GOT3 (cell line): ENCODE data around the gene CUBN.
A peak's percentile ranks its signal among the peaks of the same experiment; 100 is the strongest.

Experiments
- DNase-seq: peaks from one replicate; lab custom pipeline; 2025; ENCODE audit warnings: mixed read lengths; lab: John Stamatoyannopoulos, UW

The CUBN gene

DNA sequence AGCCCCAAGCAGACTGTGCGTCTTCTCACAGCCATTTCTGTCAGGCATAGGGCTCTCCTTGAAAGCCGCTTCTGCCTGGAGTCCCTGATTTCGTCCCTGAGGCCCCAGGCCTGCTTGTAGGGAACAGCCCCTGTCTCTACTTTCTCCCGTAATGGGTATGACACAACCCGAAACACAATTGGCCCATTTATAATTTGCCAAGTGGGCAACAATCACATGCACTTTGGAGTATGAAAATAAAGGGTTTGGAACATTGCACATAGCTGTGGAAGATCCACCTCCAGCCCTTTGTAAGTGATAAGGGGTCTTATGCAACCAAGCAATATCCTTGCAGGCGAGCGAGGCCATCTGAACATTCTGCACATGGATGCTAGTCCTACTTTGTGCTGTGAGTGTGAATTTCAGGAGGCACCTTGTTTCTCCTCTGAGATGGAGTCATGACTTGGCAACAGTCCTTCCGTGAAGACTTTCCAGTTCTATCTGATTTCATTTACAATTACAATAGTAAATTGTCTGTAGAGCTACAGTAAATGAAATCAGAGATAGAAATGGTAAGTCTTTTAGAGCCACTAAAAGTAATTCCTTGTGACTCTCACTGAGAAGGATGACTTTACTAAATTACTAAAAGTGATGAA is 141.5 kb downstream of the CUBN start:
- no peak for DNase-seq

DNA sequence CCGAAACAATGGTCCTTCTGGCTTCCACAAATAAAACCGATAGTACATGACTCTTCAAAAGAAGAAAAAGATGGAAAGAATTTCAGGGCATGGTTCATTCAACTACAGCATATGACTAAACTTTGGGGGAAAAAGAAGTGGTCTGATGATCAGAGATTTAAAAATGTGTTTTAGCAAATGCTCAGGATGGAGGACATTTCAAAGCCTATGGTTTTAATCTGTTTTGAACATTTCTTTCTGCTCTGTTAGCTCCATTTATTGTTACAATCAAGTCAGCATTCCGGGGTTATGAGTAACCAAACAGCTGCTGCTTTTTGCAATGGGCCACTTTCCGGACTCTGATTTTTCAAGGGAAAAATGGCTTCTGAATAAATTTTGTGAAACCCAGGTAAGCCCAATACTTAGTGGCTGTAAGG is 142.4 kb downstream of the CUBN start:
- no peak for DNase-seq

DNA sequence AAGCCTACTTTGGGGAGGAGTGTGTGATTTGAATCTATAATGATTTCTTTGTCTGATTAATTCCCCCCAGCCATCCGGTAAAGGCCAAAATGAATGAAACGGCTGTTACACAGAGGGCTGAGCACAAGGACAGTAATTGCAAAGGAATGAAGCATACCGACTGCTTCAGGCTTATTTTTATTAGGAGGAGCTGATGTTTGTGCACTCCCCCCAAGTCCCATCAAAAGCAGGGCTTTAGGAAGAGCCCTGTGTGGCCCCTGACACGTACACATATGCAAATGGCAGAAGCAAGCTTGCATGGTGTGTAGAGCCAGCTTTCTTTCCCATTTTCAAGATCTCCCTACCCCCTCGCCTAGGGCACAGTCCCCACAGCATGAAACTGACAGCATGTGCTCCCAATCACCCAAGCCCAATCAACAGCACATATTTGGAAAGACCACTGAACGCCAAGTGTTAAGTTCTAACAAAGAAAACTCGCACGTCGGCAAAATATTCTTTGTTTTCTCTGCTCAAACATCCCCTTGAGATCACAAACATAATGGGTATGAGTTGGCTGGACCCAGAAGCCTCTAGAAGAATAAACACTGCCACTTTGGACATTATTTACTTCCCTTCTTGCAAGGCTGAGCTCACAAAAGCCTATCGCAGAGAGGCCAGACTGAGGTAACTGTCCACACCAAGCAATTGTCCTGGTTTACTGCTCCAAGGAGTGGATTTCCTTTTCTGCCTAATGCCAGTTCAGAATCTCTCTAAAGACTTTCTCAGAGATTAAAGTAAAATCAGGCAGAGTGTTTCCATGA is 143.0 kb downstream of the CUBN start:
- no peak for DNase-seq

DNA sequence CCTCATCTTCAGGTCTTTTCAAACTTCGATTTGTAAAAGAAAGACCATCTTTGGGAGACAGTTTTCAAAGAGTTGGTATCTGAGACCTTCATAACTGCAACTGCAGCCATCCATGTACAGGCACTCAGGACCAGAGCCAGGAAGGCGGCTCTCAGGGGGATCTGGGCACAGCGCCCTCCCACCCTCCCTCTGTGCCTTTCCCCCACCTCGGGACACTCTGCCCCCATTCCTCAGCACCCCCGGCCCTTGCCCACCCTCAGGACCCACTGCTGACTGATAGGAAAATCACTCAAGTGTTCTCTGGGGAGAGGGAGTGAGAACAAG is 143.6 kb downstream of the CUBN start:
- no peak for DNase-seq

- no peak for DNase-seq
These were observed 145.4 kb downstream of the CUBN start for GRCh38 chr10:16984242-16984641.

GRCh38 chr10:16976803-16977202 is 152.8 kb downstream of the CUBN start:
- no peak for DNase-seq

GRCh38 chr10:16975188-16975587 is 154.4 kb downstream of the CUBN start:
- no peak for DNase-seq

- DNase-seq: peak; percentile 31
These were observed 161.1 kb downstream of the CUBN start for GRCh38 chr10:16968416-16969041.

GRCh38 chr10:16967866-16968415 is 161.7 kb downstream of the CUBN start:
- DNase-seq: no peak

DNA sequence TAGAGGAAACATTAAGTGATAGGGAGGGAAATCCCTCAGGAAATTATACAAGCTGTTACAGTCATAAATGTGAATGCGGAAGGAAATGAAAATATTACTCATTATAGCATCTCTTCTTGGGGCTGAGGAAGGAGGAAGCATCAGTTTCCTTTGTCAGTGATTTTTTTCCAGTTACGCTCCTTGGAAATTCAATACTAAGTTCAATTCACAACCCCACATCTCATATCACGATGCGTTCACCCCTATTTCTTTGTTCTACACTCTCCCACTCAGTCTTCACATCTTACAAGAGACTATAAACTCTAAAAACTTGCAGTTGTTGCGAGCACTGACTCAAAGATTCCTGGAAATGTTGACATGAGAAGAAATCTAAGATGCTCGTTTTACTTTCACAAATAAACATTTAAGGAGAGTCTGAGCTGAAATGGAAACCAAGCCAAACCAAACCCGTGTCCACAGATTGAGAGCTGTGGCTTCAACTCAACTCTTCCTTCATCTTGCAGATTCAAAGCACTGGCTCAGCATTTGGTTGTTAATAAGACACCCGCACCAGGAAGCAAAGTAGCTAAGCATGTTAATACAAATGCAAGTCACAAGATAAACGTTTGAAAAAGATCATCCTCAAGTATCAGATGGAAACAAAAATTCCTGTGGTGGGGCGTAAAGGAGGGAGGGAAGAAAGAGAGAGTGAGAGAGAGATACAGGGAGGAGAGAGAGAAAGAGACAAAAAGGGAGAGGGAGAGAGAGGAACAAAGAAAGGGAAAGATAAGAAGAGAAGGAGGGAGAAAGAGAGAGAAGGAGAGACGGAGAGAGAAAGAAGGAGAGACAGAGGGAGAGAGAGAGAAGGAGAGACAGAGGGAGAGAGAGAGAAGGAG is 162.4 kb downstream of the CUBN start:
- DNase-seq: no peak

DNA sequence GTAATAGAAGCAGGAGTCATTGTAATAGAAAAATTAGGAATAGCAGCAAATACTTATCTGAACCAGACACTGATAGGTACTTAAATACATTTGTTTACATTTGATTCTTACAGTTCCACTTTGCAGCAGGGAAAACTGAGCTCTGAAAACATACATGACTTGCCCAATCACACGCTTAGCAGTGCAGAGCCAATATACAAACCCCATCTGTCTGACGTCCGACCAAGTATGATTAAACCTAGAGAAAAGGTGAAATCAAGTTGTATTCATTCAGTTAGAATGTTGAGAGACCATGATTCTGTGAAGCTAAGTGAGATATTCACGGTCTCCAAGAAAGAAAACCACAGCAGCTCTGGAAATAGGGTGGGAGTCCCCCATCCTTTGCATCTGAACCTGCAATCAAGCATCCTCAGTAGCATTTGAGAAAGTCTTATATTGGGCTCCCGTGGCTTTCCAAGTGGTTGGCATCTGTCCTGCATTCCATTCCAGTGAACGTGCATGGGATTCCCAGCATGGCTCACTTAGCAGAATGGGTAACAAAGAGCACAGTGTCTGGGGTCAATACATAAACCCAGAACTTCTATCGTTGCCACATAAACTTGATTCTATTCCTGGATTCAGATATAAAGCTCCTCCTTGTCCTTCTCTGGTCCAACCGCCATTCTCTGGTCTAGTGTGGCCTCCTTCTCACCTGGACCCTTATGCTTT is 163.7 kb downstream of the CUBN start:
- peak; percentile 31 for DNase-seq

- no peak for DNase-seq
These were observed 164.3 kb downstream of the CUBN start for GRCh38 chr10:16965344-16965616.

DNA sequence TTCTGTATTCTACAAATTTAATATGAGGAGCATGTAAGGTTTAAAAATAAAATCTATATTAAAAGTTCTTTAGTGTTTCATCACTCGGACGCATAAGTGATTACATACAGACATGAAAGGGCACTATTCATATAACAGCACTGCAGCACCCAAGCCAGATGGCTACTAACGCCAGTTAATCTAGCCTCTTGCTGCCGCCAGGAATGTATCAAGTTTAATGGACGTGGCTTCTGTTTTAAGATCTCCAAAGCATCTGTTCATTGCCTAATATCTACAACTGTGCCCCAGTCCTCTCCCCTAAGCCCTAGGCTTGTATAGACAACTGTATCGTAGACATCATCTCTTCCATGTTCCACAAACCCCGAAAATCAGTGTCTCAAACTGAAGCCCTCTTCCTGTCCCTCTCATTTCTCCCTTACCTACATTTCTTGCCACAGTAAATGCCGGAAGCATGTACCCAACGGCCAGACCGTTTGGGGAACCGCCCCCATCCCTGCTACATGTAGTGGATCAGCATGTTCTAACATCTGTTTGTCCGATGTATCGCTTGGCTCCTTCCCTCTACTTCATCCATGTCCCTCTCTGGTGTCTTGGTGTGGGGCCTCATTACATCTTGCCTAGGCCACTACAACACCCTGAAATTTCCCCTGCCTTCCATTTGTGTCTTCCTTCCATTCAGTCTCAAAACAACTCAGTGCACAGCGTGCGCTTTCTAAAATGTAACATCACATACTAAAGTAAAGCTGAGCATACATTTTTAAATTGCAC is 164.9 kb downstream of the CUBN start:
- no peak for DNase-seq

- no peak for DNase-seq
These were observed 169.1 kb downstream of the CUBN start for GRCh38 chr10:16960551-16960950.

- no peak for DNase-seq
These were observed 172.6 kb downstream of the CUBN start for GRCh38 chr10:16957038-16957437.

DNA sequence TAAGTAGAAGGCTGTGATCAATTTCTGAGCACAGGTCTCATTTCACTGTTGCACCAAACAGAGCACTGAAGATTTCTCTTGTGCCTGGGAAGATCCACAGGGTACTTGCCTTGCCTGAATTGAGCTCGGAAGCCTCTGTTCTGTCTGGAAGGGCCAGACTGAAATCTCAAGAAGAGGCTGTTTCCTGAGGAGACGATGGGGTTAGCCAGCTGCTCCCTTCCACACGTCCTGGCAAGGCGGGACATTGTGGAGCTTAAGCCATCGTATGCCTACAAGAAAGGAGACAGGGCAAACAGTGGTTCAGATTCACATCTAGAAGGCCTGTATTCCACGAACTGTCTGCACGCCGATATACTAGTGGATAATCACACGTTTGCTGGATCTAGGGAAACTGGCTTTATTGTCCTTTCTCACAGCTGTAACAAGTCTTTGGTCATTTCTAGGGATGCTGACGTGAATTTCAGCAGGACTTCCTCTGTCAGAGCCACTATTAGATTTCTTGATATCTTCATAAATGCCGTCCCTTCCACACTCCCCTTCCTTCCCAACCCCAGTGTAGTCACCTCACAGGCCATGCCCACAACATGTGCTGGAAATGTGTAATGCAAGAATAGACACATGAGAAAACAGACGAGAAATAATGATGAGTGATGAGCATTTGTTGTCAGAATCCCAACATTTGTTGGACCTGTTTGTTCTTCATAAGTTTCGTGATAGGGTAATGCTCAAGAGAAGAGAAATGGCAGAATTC is 175.2 kb downstream of the CUBN start:
- DNase-seq: no peak

DNA sequence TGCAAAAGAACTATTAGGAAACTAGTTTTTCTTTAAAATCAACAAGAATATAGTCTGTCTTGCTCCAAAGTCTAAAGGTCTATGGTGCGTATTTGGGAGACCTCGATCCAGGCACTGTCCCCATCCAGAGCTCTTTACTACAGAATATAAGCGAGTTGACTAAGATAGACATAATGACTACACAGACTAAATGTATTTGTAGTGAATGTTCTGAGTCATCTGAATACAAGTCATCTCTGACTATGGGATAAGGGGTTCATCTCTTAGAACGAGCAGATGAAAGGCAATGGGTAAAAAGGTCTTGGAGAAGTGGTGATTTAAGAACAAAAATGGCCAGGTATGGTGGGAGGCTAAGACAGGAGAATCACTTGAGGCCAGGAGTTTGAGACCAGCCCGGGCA is 176.3 kb downstream of the CUBN start:
- no peak for DNase-seq

DNA sequence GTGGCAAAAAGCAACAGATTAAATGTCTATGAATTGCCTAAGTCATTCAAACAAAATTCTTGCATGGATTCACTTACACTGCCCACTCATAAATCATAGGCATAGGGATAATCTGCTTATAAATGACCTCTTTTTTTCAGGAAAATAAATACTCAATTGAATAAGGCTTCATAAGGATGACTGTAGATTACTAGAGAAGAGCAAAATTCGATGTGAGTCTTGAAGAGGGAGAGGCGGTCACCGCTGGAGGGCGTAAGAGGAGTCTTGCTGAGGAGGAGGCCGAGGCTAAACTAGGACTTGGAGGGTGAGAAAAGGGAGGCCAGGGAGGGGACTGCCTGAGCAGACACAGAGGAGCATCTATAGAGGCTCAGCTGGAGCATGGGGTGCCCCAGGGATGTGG is 177.0 kb downstream of the CUBN start:
- no peak for DNase-seq

DNA sequence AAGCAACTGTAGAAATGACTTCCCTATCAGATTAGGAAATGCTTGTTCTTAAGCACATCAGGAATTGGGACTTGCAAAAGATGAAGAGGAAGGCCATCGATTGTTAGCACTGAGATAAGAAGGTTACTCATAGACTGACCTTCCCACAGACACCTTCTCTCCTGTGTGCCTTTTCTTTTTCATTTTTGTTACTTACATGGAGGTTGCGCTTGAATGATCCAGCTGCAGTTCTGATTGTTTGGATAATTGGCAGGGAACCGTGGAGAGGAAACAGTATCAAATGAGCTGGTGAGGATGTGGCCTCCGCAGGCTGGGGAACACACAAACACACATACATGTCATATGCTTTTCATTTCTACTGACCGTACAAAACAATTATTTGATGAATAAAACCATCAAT is 177.5 kb downstream of the CUBN start:
- no peak for DNase-seq
